ENCODE results near the gene DBI.

- no peak for TF ChIP-seq POLR2A (IDR thresholded peaks at IDR 0.05)
- no peak for TF ChIP-seq CTCF (IDR thresholded peaks at IDR 0.05)
These were observed 11.9 kb upstream of the DBI start for GRCh38 chr2:119354860-119355259.

Measured in heart left ventricle (tissue), 13 donors.